Prostate gland (tissue), 2 donors: Measurements from ENCODE around the gene RGS2. TPM values are rescaled to one million over a fixed set of nuclear protein-coding genes. Genes with fewer than 3 reads are reported as not detected.

Source experiments
- DNase-seq: peaks from one replicate; pipeline ENCODE4 v3.0.0-alpha.2; 2019; ENCODE audit warnings: low spot score
- H3K27ac ChIP-seq, 2 donors: fragments of 200-600 bp; sonication (generic); 2 replicates each; pipeline ENCODE4 v1.5.1; 2017 to 2019
- H3K27me3 ChIP-seq: fragments of 200-600 bp; sonication (generic); replicated peaks from 2 replicates; pipeline ENCODE4 v1.5.1; 2019; ENCODE audit not compliant: insufficient read depth
- H3K36me3 ChIP-seq, 2 donors: fragments of 200-600 bp; sonication (generic); 1 replicate in 1 of 2; 2 replicates in 1 of 2; pipeline versions ENCODE4 v1.5.1 to v1.8.1; 2017 to 2019
- H3K4me1 ChIP-seq: fragments of 200-600 bp; sonication (generic); replicated peaks from 2 replicates; pipeline ENCODE4 v1.5.1; 2019
- H3K4me3 ChIP-seq, 2 donors: fragments of 200-600 bp; sonication (generic); 2 replicates each; pipeline ENCODE4 v1.5.1; 2017 to 2019
- H3K9me3 ChIP-seq: fragments of 200-600 bp; sonication (generic); 2 replicates; pipeline ENCODE4 v1.5.1; 2017
- CTCF ChIP-seq, 4 experiments: fragments of 200-600 bp in 2 of 4; fragments of 450-650 bp in 2 of 4; sonication (generic) in 2 of 4; IDR thresholded peaks; 1 replicate in 3 of 4; 2 replicates in 1 of 4; pipeline ENCODE4 v1.5.1; 2016 to 2019; ENCODE audit warnings: antibody characterized with exemption in 4 of 4, mild to moderate bottlenecking in 2 of 4, moderate library complexity in 2 of 4
- POLR2A ChIP-seq: fragments of 450-650 bp; IDR thresholded peaks from one replicate; pipeline ENCODE4 v1.6.1; 2016; ENCODE audit warnings: antibody characterized with exemption, mild to moderate bottlenecking
- POLR2AphosphoS5 ChIP-seq: sonication (generic); formaldehyde crosslinking; IDR thresholded peaks from one replicate; pipeline ENCODE4 v1.6.1; 2017; ENCODE audit warnings: antibody characterized with exemption
- WGBS: methylation state at CpG from one replicate; pipeline ENCODE4 v1.1.5; 2018; 5-methylcytosine and 5-hydroxymethylcytosine counted together
- intact Hi-C: fragments of 100-400 bp; cut with DNase I; formaldehyde crosslinking; loops from one replicate; pipeline ENCODE4 v1.14.2; 2022
- total RNA-seq, 2 donors: library from RNA; depleted of rRNA; stranded (reverse); fragments of >200 nt; gene quantifications; one replicate each; pipeline ENCODE4 v1.1.0, GENCODE V29; 2016

The RGS2 gene
- total RNA-seq, 2 donors from 2014 or later: 70.2 to 129 TPM

GRCh38 chr1:192793983-192794767, 14.7 kb upstream of the RGS2 start:
- WGBS: 82% methylated on average over 2 of the region's 2 CpGs
- Histone ChIP-seq H3K9me3 (no peaks in the 10 kb centered on the region), H3K36me3 (no peaks in the 10 kb centered on the region), H3K27ac (no peak overlapping the region), H3K27me3 (no peaks in the 10 kb centered on the region), H3K4me1 (no peaks in the 10 kb centered on the region), H3K4me3 (no peak overlapping the region)
- DNase-seq: no peak
- TF ChIP-seq POLR2A: no peak
- TF ChIP-seq CTCF (IDR thresholded peaks at IDR 0.05): no peak
- intact Hi-C loops: loop anchor here (10.0 kb wide), 1 partner anchor 159 kb away; the partner anchor contains the start of gene RGS13

GRCh38 chr1:192794768-192795035, 14.1 kb upstream of the RGS2 start:
- no peak for DNase-seq
- Histone ChIP-seq H3K36me3 (no peaks in the 10 kb centered on the region), H3K27ac (no peak overlapping the region), H3K9me3 (no peaks in the 10 kb centered on the region), H3K4me3 (no peak overlapping the region), H3K27me3 (no peaks in the 10 kb centered on the region), H3K4me1 (no peaks in the 10 kb centered on the region)
- intact Hi-C loops: loop anchor here (10.0 kb wide), 1 partner anchor 160 kb away; the partner anchor contains the start of gene RGS13
- TF ChIP-seq POLR2AphosphoS5: no peak
- no peak for TF ChIP-seq CTCF (IDR thresholded peaks at IDR 0.05)
- TF ChIP-seq POLR2A: no peak

GRCh38 chr1:192795916-192796618, 12.8 kb upstream of the RGS2 start:
- 63% methylated on average over 1 of the region's 1 CpG for WGBS
- TF ChIP-seq CTCF (IDR thresholded peaks at IDR 0.05) (no peak), POLR2A (no peak), POLR2AphosphoS5 (no peak)

GRCh38 chr1:192797143-192797542, 11.7 kb upstream of the RGS2 start:
- Histone ChIP-seq H3K9me3 (no peaks in the 10 kb centered on the region), H3K4me1 (no peaks in the 10 kb centered on the region), H3K27me3 (no peaks in the 10 kb centered on the region), H3K4me3 (no peak overlapping the region), H3K36me3 (no peaks in the 10 kb centered on the region), H3K27ac (no peak overlapping the region)
- DNase-seq: no peak
- intact Hi-C loops: loop anchor here (10.0 kb wide), 1 partner anchor 162 kb away; the partner anchor contains the start of gene RGS13
- TF ChIP-seq CTCF (IDR thresholded peaks at IDR 0.05) (no peak), POLR2A (no peak), POLR2AphosphoS5 (no peak)
- WGBS: 89% methylated on average over 1 of the region's 1 CpG

More at GRCh38 chr1:192795916-192796618, 12.8 kb upstream of the RGS2 start:
- intact Hi-C loops: loop anchor here (10.0 kb wide), 1 partner anchor 161 kb away; the partner anchor contains the start of gene RGS13
- H3K9me3 ChIP-seq: no peaks in the 10 kb centered on the region
- no peak overlapping the region for H3K4me3 ChIP-seq
- H3K36me3 ChIP-seq: no peaks in the 10 kb centered on the region
- H3K4me1 ChIP-seq: no peaks in the 10 kb centered on the region
- no peaks in the 10 kb centered on the region for H3K27me3 ChIP-seq
- H3K27ac ChIP-seq: no peak overlapping the region
- DNase-seq: no peak

GRCh38 chr1:192797891-192798290, 10.9 kb upstream of the RGS2 start:
- intact Hi-C loops: loop anchor here (10.0 kb wide), 1 partner anchor 163 kb away; the partner anchor contains the start of gene RGS13
- 87% methylated on average over 7 of the region's 7 CpGs for WGBS

More at GRCh38 chr1:192797891-192798290, 10.9 kb upstream of the RGS2 start:
- H3K9me3 ChIP-seq: no peaks in the 10 kb centered on the region
- no peak overlapping the region for H3K4me3 ChIP-seq
- TF ChIP-seq POLR2A (no peak), CTCF (IDR thresholded peaks at IDR 0.05) (no peak), POLR2AphosphoS5 (no peak)
- H3K4me1 ChIP-seq: no peaks in the 10 kb centered on the region
- H3K36me3 ChIP-seq: no peaks in the 10 kb centered on the region
- no peaks in the 10 kb centered on the region for H3K27me3 ChIP-seq
- DNase-seq: no peak
- H3K27ac ChIP-seq: no peak overlapping the region
